HK-2 (cell line): ENCODE results near the gene GCFC2.
"Not testable (repeated sequence)": the region's sequence is repeated elsewhere in the genome, so short reads cannot be mapped to it uniquely, and the experiment has no call there.

ENCODE experiments used
- DNase-seq: peaks from one replicate; pipeline ENCODE4 v3.0.0-alpha.2; 2018; ENCODE audit not compliant: unreplicated experiment

GCFC2 gene

GRCh38 chr2:75710577-75711253, at the start of gene GCFC2:
Gene GCFC2, minus strand, starts transcription at chr2:75710915. Its CDS starts 60 bp downstream, at chr2:75710855.
- DNase-seq: peak; percentile 90

GRCh38 chr2:75752828-75753227, 42.1 kb upstream of the GCFC2 start:
- DNase-seq: no peak

- DNase-seq: no peak
Observed at GRCh38 chr2:75751824-75752468, 41.2 kb upstream of the GCFC2 start.

GRCh38 chr2:75751360-75751759, 40.6 kb upstream of the GCFC2 start:
- DNase-seq: no peak

GRCh38 chr2:75737961-75738360, 27.2 kb upstream of the GCFC2 start:
- no peak for DNase-seq

GRCh38 chr2:75736276-75736675, 25.6 kb upstream of the GCFC2 start:
- DNase-seq: no peak

- no peak for DNase-seq
Observed at GRCh38 chr2:75729861-75730260, 19.1 kb upstream of the GCFC2 start.

- DNase-seq: no peak
Observed at GRCh38 chr2:75728614-75729419, 18.1 kb upstream of the GCFC2 start.

GRCh38 chr2:75722687-75723086, 12.0 kb upstream of the GCFC2 start:
- no peak for DNase-seq

- no peak for DNase-seq
Observed at GRCh38 chr2:75720525-75720924, 9.8 kb upstream of the GCFC2 start.

GRCh38 chr2:75719616-75720015, 8.9 kb upstream of the GCFC2 start:
- DNase-seq: no peak

- no peak for DNase-seq
Observed at GRCh38 chr2:75716406-75716805, 5.7 kb upstream of the GCFC2 start.

GRCh38 chr2:75711590-75711989, 875 bp upstream of the GCFC2 start:
- DNase-seq: not testable (repeated sequence)

- no peak for DNase-seq
Observed at GRCh38 chr2:75710220-75710576, 517 bp downstream of the GCFC2 start.

GRCh38 chr2:75709297-75709696, 1.4 kb downstream of the GCFC2 start:
- DNase-seq: no peak

- no peak for DNase-seq
Observed at GRCh38 chr2:75707901-75708300, 2.8 kb downstream of the GCFC2 start.

- DNase-seq: no peak
Observed at GRCh38 chr2:75705921-75706320, 4.8 kb downstream of the GCFC2 start.

- DNase-seq: no peak
Observed at GRCh38 chr2:75703589-75704287, 7.0 kb downstream of the GCFC2 start.

- DNase-seq: no peak
Observed at GRCh38 chr2:75702593-75702992, 8.1 kb downstream of the GCFC2 start.

- no peak for DNase-seq
Observed at GRCh38 chr2:75698918-75699317, 11.8 kb downstream of the GCFC2 start.

- DNase-seq: no peak
Observed at GRCh38 chr2:75688196-75688595, 22.5 kb downstream of the GCFC2 start.

GRCh38 chr2:75683430-75683829, 27.3 kb downstream of the GCFC2 start:
- DNase-seq: not testable (repeated sequence)
